Panc1 (cell line): Measurements from ENCODE around the gene CCDC61. TPM values are rescaled to one million over a fixed set of nuclear protein-coding genes. Genes with fewer than 3 reads are reported as not detected.
A peak's percentile ranks its signal among the peaks of the same experiment; 100 is the strongest.

ENCODE experiments used
- ATAC-seq: fragments of 200-7000 bp; cut with Tn5 transposase; 2 replicates; pipeline ENCODE4 v1.9.1; 2020; ENCODE audit warnings: mild to moderate bottlenecking, moderate library complexity
- BruUV-seq: library from RNA; stranded (reverse); fragments of 400-500 nt; replicated peaks from 2 replicates; lab custom pipeline; 2021; lab: Mats Ljungman, UMichigan
- CTCF ChIA-PET: fragments of 300-600 bp; sonication (Branson Sonifier 250); formaldehyde crosslinking; loops from one replicate; lab custom pipeline; 2022; ENCODE audit warnings: antibody characterized with exemption; lab: Charles Lee
- POLR2A ChIA-PET: fragments of 300-600 bp; sonication (Branson Sonifier 250); formaldehyde crosslinking; loops from one replicate; lab custom pipeline; 2022; ENCODE audit warnings: antibody characterized with exemption; lab: Charles Lee
- DNase-seq: peaks from one replicate; pipeline ENCODE4 v3.0.0-alpha.2; 2010; ENCODE audit warnings: low read depth, low spot score
- H3K27ac ChIP-seq: 2 replicates; pipeline ENCODE4 v1.5.1; 2011; ENCODE audit warnings: mild to moderate bottlenecking, low read length, inconsistent platforms
- H3K27me3 ChIP-seq: fragments of 200-500 bp; sonication (Bioruptor generic); 2 replicates; pipeline ENCODE4 v1.6.0; 2014; ENCODE audit warnings: low read length, inconsistent platforms; ENCODE audit not compliant: control insufficient read depth, insufficient read depth
- H3K36me3 ChIP-seq: fragments of 200-500 bp; sonication (Bioruptor generic); 2 replicates; pipeline ENCODE4 v1.5.1; 2014; ENCODE audit warnings: inconsistent platforms, mild to moderate bottlenecking, low read length, moderate library complexity; ENCODE audit not compliant: control insufficient read depth, insufficient read depth
- H3K4me1 ChIP-seq: 2 replicates; pipeline ENCODE4 v1.5.1; 2011; ENCODE audit warnings: inconsistent platforms, mild to moderate bottlenecking, low read length, moderate library complexity; ENCODE audit not compliant: control insufficient read depth, insufficient read depth
- H3K4me3 ChIP-seq, 2 experiments: 2 replicates each; pipeline ENCODE4 v1.5.1; 2011 to 2012; ENCODE audit warnings: low read depth in 2 of 2, low read length in 2 of 2, mild to moderate bottlenecking in 2 of 2, inconsistent platforms in 1 of 2, moderate library complexity in 1 of 2
- H3K9me3 ChIP-seq: fragments of 200-500 bp; sonication (Bioruptor generic); 2 replicates; pipeline ENCODE4 v1.5.1; 2014; ENCODE audit warnings: low read depth, mild to moderate bottlenecking, inconsistent platforms, low read length, moderate library complexity; ENCODE audit not compliant: control insufficient read depth, insufficient read depth
- POLR2AphosphoS5 ChIP-seq: IDR thresholded peaks from 2 replicates; pipeline ENCODE4 v1.6.1; 2012; ENCODE audit warnings: mild to moderate bottlenecking, low read depth, low read length, moderate library complexity
- SIN3A ChIP-seq: IDR thresholded peaks from 2 replicates; pipeline ENCODE4 v1.6.1; 2012; ENCODE audit warnings: low read depth, mild to moderate bottlenecking, low read length, moderate library complexity, borderline replicate concordance; ENCODE audit not compliant: insufficient read depth
- TCF7L2 ChIP-seq: IDR thresholded peaks from 2 replicates; pipeline ENCODE4 v1.6.1; 2011; ENCODE audit warnings: mild to moderate bottlenecking, low read depth, low read length, inconsistent platforms
- in situ Hi-C: cut with HindIII; loops from 2 replicates; pipeline ENCODE4 v1.10.0; 2016; ENCODE audit warnings: low sequenced_read_pairs, low pct_unique_long_range_greater_than_20kb
- intact Hi-C: fragments of 100-400 bp; cut with micrococcal nuclease; formaldehyde crosslinking; loops from one replicate; pipeline ENCODE4 v1.10.0; 2022; ENCODE audit not compliant: unreplicated experiment
- total RNA-seq: library from RNA; stranded (reverse); gene quantifications from one replicate; pipeline ENCODE4 v1.2.1, GENCODE V29; 2021; ENCODE audit not compliant: unreplicated experiment
- TF ChIP-seq, protein P1 (sequence below): fragments of 450-650 bp; IDR thresholded peaks from 2 replicates; pipeline ENCODE4 v1.5.1; 2017; ENCODE audit warnings: mild to moderate bottlenecking
- TF ChIP-seq, protein P2 (sequence below), 2 experiments: IDR thresholded peaks; 2 replicates each; pipeline ENCODE4 v1.6.1; 2011 to 2012; ENCODE audit warnings: low read depth in 2 of 2, control low read depth in 1 of 2, low read length in 1 of 2, mild to moderate bottlenecking in 1 of 2, moderate library complexity in 1 of 2; ENCODE audit not compliant: insufficient read depth in 1 of 2

CCDC61 gene
- total RNA-seq, 1 experiment from 2014 or later = 17.9 TPM

DNA sequence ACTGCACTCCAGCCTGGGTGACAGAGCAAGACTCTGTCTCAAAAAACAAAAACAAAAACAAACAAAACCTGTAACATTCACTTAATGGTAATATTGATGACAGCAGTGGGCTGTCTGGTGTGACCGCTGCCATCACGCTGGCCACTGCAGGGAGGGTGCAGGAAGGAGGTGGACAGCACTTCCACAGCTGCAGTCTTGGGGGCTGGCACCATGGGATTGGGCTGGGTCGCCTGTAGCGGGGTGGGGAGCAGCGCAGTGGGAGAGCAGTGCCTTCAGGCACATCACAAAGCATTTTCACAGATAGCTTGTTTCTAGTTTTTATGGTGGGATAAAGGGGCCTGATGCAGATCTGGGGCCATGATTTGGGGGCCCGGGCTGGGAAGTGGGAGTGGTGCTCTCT is 40.3 kb downstream of the CCDC61 start:
- Histone ChIP-seq H3K4me3 (no peak overlapping the region), H3K27me3 (no peaks in the 10 kb centered on the region), H3K27ac (no peak overlapping the region), H3K36me3 (no peaks in the 10 kb centered on the region), H3K9me3 (no peaks in the 10 kb centered on the region), H3K4me1 (no peaks in the 10 kb centered on the region)
- BruUV-seq = no TSS peak
- ChIA-PET CTCF (no interaction called here), POLR2A (no interaction called here)
- intact Hi-C loops = no loop called here
- no peak for ATAC-seq
- DNase-seq = no peak
- TF ChIP-seq POLR2AphosphoS5 (no peak), TCF7L2 (no peak), SIN3A (no peak)
- TF ChIP-seq, protein P1, sequence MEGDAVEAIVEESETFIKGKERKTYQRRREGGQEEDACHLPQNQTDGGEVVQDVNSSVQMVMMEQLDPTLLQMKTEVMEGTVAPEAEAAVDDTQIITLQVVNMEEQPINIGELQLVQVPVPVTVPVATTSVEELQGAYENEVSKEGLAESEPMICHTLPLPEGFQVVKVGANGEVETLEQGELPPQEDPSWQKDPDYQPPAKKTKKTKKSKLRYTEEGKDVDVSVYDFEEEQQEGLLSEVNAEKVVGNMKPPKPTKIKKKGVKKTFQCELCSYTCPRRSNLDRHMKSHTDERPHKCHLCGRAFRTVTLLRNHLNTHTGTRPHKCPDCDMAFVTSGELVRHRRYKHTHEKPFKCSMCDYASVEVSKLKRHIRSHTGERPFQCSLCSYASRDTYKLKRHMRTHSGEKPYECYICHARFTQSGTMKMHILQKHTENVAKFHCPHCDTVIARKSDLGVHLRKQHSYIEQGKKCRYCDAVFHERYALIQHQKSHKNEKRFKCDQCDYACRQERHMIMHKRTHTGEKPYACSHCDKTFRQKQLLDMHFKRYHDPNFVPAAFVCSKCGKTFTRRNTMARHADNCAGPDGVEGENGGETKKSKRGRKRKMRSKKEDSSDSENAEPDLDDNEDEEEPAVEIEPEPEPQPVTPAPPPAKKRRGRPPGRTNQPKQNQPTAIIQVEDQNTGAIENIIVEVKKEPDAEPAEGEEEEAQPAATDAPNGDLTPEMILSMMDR = no peak
- TF ChIP-seq, protein P2, sequence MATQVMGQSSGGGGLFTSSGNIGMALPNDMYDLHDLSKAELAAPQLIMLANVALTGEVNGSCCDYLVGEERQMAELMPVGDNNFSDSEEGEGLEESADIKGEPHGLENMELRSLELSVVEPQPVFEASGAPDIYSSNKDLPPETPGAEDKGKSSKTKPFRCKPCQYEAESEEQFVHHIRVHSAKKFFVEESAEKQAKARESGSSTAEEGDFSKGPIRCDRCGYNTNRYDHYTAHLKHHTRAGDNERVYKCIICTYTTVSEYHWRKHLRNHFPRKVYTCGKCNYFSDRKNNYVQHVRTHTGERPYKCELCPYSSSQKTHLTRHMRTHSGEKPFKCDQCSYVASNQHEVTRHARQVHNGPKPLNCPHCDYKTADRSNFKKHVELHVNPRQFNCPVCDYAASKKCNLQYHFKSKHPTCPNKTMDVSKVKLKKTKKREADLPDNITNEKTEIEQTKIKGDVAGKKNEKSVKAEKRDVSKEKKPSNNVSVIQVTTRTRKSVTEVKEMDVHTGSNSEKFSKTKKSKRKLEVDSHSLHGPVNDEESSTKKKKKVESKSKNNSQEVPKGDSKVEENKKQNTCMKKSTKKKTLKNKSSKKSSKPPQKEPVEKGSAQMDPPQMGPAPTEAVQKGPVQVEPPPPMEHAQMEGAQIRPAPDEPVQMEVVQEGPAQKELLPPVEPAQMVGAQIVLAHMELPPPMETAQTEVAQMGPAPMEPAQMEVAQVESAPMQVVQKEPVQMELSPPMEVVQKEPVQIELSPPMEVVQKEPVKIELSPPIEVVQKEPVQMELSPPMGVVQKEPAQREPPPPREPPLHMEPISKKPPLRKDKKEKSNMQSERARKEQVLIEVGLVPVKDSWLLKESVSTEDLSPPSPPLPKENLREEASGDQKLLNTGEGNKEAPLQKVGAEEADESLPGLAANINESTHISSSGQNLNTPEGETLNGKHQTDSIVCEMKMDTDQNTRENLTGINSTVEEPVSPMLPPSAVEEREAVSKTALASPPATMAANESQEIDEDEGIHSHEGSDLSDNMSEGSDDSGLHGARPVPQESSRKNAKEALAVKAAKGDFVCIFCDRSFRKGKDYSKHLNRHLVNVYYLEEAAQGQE (IDR thresholded peaks at IDR 0.05; ENCODE audit: insufficient read depth in 1 of 2, low read depth in 2 of 2, low read length in 1 of 2) = no peak
- in situ Hi-C loops = no loop called here

DNA sequence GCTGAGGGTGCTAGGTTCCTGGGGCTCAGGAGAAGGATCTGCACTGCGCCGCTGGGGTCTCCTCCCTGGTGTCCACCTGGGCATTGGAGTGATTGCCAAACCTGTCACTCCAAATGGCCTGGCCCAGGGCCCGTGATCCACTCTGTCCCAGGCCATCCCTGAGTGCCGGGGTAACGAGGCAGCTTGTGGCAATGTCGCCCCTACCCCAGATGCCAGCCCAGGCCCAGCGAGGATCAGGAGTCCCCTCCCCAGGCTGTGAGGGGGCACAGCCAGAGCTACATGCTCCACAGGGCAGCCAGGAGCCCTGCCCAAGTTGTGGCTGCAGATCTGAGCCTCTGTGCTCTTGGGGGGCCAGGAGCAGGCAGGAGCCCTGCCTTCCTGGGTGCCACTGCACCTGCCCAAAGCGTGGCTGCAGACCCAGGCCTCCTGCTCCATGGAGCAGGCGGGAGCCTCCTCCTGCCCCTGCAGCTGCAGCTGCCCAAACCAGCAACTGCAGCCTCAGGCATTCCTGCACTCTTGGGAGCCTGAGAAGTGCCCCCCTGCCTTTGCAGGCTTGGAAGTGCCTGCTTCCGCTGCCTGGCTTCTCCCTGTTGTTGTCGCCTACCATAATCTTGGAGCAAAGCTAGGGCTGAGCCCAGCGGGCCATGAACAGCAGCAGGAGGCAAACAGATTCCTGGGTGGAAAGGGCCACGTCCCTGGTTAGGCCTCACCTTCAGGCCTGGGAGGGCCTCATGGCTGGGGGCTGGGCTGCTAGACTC is 40.9 kb downstream of the CCDC61 start:
- no TSS peak for BruUV-seq
- CTCF ChIA-PET = interaction anchor here (0.7 kb wide), 1 partner anchor 54 kb away, joined by 5 read pairs; no protein-coding TSS in a partner anchor
- intact Hi-C loops = no loop called here

DNA sequence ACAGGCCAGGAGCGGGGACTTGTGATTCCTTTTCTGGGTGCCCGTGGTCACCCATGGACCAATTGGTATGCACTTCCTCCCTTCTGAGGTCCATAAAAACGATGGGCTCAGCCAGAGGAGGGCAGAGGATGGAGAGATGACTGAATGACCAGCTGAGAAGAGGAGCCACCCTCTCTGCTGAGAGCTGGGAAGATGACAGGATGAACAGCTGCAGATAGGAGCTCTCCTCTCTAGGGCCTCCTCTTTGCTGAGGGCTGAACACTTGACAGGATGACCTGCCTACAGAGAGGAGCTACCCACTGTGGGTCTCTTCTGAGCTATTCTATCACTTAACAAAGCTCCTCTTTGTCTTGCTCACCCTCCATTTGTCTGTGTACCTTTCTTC is 41.5 kb downstream of the CCDC61 start:
- intact Hi-C loops = no loop called here
- Histone ChIP-seq H3K9me3 (no peaks in the 10 kb centered on the region), H3K4me1 (no peaks in the 10 kb centered on the region), H3K27ac (no peak overlapping the region), H3K4me3 (no peak overlapping the region), H3K27me3 (no peaks in the 10 kb centered on the region), H3K36me3 (no peaks in the 10 kb centered on the region)
- no peak for TF ChIP-seq POLR2AphosphoS5
- no peak for TF ChIP-seq SIN3A
- TF ChIP-seq, protein P1 = no peak
- TF ChIP-seq, protein P2 (IDR thresholded peaks at IDR 0.05; ENCODE audit: insufficient read depth in 1 of 2, low read depth in 2 of 2, low read length in 1 of 2) = no peak
- no peak for TF ChIP-seq TCF7L2
- POLR2A ChIA-PET = no interaction called here
- BruUV-seq = no TSS peak
- peak; percentile 53; the same call in 1 of the 2 replicates for ATAC-seq
- in situ Hi-C loops = no loop called here
- CTCF ChIA-PET = interaction anchor here (0.7 kb wide), 1 partner anchor 53 kb away, joined by 5 read pairs; no protein-coding TSS in a partner anchor
- no peak for DNase-seq

More for the DNA sequence above, 40.9 kb downstream of the CCDC61 start:
- TF ChIP-seq POLR2AphosphoS5 = no peak
- POLR2A ChIA-PET = no interaction called here
- Histone ChIP-seq H3K36me3 (no peaks in the 10 kb centered on the region), H3K4me3 (no peak overlapping the region), H3K27ac (no peak overlapping the region), H3K4me1 (no peaks in the 10 kb centered on the region), H3K27me3 (no peaks in the 10 kb centered on the region), H3K9me3 (no peaks in the 10 kb centered on the region)
- 0 out of 2 replicates have a peak, but pooled peaks have one; percentile 53 for ATAC-seq
- no peak for DNase-seq
- in situ Hi-C loops = no loop called here
